Skeletal muscle cell (primary cell): ENCODE measurements around the gene DCLRE1B.
A peak's percentile ranks its signal among the peaks of the same experiment; 100 is the strongest.

Experiments
- DNase-seq: peaks from one replicate; pipeline ENCODE4 v3.0.0-alpha.2; 2010; ENCODE audit warnings: low read depth
- H3K4me3 ChIP-seq: 2 replicates; pipeline ENCODE4 v1.5.1; 2011; ENCODE audit warnings: low read depth, mild to moderate bottlenecking, control low read depth, low read length, moderate library complexity

DCLRE1B gene

DNA sequence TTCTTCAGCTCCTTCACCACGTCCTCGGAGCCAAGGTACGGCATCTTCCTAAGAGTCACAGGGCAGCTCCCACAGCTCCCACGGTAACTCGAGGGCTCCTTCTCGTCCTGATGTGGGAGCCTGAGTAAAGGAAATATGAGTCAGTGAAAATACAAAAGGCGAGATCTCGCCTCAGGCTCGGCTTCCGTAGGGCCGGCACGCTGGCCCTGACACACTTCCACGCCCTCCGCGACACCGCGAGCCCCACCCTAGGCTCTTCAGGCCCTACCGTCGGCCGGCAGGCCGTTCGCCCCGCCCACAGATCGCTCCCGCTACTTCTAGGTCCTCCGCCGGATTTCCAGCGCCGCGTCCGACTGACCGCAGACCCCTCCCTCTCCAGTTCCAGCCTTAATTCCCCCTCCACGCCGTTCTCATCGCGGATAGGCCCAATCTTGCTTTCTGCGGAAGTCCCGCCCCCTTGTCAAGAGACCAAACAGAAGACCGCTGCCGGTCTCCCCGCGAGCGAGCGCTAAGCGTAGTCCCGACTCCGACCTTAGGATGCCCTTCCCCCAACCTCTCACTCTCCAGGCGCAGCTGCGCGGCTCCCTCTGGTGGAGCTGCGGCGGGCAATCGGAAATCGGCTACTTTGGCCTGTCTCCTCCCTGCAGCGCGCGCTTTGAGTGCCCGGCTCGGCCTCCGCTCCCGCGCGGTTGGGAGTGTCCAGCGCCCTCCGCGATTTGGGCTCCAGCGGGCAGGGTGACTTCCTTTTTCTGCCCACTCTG lies at the start of gene DCLRE1B, which contains the start of gene AP4B1:
Gene DCLRE1B (plus strand): TSS at position 653 of the 761 bp plus-strand sequence. CDS start 261 bp downstream, outside the sequence.
Gene AP4B1 (minus strand): TSS at position 126 of the 761 bp plus-strand sequence. CDS start 82 bp downstream, at position 44.
- DNase-seq: peak; percentile 100
- peak within 1 kb of the TSS; percentile 98 for H3K4me3 ChIP-seq

GRCh38 chr1:113855630-113856400 lies 49.3 kb upstream of the DCLRE1B start:
- no peak for DNase-seq

GRCh38 chr1:113856401-113856790 lies 48.7 kb upstream of the DCLRE1B start:
- no peak for DNase-seq
- H3K4me3 ChIP-seq: no peak overlapping the region

More at GRCh38 chr1:113855630-113856400, 49.3 kb upstream of the DCLRE1B start:
- no peak overlapping the region for H3K4me3 ChIP-seq

- DNase-seq: no peak
- H3K4me3 ChIP-seq: no peak overlapping the region
These were observed 47.4 kb upstream of the DCLRE1B start for GRCh38 chr1:113857776-113858175.

DNA sequence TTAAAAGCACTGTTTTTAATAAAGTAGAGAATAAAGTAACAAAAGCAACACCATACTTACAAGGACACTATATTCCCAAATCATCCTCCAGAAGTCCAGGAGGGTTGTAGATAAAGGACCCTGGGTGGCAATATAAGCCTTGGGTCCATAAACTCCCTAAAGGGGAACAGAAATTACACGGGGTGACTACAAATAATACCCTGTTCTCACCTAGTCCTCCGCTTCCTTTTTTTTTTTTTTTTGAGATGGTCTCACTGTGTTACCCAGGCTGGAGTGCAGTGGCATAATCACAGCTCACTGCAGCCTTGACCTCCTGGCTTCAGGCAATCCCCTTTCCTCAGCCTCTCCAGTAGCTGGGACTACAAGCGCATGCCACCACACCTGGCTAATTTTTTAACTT lies 46.7 kb upstream of the DCLRE1B start:
- no peak for DNase-seq
- H3K4me3 ChIP-seq: no peak overlapping the region

DNA sequence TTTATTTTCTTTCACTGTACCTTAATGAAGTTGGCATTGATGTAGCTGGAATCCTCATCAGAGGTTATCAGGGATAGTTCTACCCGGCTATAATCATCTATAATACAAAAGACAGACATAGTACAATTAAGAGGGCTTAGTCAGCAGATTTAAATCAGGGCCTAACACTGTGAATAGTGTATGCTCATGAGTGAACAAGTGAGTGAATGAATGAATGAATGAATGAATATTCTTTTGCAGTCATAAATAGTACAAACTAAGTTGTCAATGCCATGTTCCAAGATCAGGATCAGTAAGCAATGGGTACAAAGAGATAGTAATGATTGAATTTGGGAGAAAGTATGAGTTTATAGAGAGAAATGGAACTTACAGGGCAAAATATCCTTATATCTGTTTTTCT lies 46.1 kb upstream of the DCLRE1B start:
- H3K4me3 ChIP-seq: no peak overlapping the region

GRCh38 chr1:113859478-113860175 lies 45.5 kb upstream of the DCLRE1B start:
- H3K4me3 ChIP-seq: no peak overlapping the region
- no peak for DNase-seq

More for the DNA sequence above, 46.1 kb upstream of the DCLRE1B start:
- no peak for DNase-seq

DNA sequence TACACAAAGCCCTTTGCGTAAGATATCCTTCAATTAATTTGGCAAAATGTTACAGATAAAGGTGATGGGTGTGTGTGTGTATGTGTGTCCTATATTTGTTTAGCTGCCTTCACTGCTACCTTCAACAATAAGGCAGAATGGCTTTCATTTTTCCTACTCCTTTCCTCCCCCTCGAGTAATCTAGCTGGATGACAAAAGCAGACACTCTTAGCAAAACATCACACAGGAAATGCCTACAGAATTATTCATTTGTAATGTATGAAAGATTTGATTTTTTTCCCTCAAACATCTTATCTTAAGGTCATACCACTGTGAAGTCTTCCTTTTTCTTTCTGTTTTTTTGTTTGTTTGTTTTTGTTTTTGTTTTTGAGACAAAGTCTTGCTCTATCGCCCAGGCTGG lies 44.2 kb upstream of the DCLRE1B start:
- H3K4me3 ChIP-seq: no peak overlapping the region
- peak; percentile 21 for DNase-seq

DNA sequence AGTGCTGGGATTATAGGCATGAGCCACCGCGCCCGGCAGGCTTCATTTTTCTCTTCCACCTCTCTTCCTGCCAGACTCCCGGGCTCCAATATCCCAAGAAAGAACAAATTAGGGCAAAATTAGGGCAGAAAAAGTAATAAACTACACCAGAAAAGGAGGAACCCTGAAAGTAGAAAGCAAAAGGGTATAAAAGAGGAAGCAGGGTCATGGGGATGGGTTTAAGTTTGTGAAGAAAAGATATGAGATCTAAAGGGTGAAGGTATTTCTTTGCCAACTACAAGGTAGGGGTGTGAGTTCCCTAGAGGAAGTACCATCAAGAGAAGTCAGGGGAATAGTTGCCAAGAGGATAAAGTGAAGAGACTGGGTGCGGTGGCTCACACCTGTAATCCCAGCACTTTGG lies 43.5 kb upstream of the DCLRE1B start:
- H3K4me3 ChIP-seq: no peak overlapping the region
- no peak for DNase-seq

DNA sequence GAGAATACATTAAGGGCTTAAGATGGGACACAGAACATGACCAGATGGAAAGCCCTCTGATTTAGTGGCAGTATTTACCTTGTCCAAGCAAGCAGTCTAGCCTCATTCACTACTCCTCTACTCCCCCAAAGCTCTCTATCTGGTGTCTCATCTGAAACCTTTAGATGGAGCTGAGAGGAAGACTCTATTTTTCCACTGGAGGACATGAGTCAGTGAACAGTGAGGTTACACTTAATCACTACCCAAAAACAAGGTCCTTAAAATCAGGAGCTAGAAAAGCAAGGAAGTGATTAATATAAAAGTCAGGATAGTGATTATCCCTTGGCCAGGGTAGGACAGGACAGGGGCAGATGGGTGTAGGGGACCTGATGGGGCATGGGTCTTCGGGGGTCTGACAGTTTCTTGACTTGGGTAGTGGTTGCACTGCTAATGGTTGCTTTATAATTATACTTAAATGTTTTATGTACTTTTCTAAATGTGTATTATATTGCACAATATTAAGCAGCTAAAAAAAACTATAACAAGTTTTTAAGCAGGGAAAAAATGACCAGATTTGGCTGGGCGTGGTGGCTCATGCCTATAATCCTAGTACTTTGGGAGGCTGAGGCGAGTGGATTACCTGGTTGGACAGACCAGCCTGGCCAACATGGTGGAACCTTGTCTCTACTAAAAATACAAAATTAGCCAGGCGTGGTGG lies 36.6 kb upstream of the DCLRE1B start:
- H3K4me3 ChIP-seq: no peak overlapping the region
- peak; percentile 9 for DNase-seq

DNA sequence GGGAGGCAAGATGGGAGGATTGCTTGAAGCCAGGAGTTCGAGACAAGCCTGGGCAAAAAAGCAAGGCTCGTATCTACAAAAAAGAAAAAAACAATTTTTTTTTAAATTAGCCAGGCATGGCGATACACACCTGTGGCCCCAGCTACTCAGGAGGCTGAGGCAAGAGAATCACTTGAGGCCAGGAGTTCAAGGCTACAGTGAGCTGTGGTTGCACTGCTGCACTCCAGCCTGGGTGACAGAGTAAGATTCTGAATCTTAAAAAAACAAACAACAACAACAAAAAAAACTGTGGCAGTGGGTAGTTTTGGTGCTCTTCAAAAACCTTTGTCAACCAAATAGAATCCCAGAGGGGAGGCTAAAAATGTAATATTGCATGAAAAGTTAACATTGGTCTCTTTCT lies 34.3 kb upstream of the DCLRE1B start:
- H3K4me3 ChIP-seq: no peak overlapping the region
- no peak for DNase-seq

- peak; percentile 52 for DNase-seq
- H3K4me3 ChIP-seq: peak within 1 kb of the TSS; percentile 30
These were observed 33.5 kb upstream of the DCLRE1B start, which contains the start of gene PTPN22 for GRCh38 chr1:113871597-113872113. TSS of gene PTPN22 (minus strand) at chr1:113871712.

DNA sequence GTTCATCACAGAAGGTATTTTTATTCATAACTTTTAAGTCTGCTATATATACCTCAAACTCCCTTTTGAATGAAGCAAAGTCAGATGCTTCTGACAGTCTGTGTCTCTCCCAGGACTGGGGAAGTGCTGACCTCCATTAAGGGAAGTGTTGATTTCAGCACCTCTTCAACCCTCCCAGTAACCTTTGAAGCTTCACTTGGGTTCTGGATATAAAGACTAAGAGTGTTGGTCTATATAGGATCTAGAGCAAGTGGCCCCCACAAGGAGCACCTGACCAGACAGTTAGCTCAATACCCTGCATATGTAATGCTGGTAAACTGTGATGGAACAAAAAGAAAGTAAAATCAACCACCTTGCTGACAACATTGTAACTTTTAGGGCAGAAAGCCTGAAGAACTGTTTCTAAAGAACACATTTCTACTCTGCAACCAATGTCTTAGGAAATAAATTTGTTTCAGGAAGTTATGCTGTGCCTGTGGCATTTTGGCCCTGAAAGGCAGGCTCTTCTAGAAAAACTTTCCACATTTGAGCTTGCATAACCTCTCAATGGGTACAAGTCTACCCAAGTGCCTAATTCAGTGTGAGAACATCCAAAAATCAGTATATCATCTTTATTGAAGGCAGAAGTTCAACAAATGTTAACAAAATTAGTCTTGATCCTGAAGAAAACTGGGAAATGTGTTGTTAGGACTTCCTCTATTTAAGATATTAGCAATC lies 32.7 kb upstream of the DCLRE1B start:
- no peak overlapping the region for H3K4me3 ChIP-seq
- DNase-seq: no peak

DNA sequence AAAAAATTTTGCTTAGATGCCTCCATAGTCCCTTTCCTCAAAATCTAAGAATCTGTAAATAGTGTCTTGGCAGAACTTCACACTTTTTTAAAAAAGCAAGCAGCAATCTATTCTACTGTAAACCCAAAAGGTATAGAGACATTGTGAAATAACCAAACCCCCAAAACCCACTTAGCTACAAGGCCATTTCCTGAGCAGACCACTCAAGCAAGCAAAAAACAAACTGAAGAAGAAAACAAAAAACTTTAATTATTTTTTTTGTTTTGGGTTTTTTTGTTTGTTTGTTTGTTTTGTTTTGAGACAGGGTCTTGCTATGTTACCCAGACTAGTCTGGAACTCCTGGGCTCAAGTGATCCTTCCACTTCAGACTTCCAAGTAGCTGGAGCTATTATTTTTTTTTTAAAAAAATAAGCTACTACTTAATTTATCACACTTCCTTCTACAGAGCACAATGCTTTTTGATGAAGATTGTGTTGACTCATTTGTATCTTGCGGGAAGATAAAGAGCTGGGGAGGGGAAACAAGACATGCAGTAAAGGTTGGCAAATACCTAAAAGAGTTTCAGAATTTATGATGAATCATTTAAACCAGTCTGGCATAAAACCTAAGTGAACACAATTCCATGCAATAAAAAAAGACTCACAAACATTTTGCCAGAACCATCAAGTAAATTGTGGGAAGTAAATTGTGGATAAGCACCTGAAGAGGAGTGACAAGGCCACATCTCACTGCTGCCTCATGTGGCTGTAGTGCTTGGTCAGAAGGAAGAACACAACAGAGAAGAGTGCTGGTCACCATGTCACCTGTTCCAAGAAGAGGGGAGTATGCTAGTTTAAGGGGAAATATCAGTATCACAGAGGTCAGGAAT lies 30.9 kb upstream of the DCLRE1B start:
- H3K4me3 ChIP-seq: no peak overlapping the region
- DNase-seq: no peak

DNA sequence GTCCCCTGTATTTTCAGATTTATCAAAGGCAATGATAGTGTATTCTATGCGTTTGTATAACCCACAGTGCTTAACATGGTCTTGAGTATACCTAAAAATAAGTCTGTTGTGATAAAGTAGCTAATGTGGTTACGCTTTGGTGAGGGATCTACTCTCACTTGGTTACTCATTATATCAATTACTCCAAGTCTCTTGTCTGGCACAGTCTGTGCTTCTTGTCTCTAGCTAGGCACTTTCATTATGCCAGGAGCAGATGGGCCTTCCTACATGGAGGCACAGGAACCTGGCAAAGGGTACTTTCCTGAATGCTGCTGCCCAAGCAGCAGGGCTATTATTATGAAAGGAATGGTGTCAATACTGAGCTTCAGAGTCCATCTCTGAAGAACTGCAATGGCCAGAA lies 29.4 kb upstream of the DCLRE1B start:
- H3K4me3 ChIP-seq: no peak overlapping the region
- no peak for DNase-seq

DNA sequence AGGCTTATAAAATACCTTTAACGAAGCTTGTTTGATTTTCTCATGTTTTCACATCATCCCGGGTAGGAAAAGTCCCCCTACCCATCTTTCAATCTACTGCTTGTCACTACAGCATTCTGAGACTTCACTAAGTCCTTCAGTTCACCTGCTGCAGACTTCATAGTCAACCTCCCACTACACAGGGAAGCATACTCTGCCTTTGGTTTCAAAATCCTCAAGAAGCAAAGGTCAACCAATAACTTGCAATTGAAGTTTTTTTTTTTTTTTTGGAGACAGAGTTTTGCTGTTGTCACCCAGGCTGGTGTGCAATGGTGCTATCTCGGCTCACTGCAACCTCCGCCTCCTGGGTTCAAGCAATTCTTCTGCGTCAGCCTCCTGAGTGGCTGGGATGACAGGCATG lies 28.9 kb upstream of the DCLRE1B start:
- H3K4me3 ChIP-seq: no peak overlapping the region
- DNase-seq: no peak

GRCh38 chr1:113879739-113880038 lies 25.4 kb upstream of the DCLRE1B start:
- DNase-seq: no peak
- no peak overlapping the region for H3K4me3 ChIP-seq

DNA sequence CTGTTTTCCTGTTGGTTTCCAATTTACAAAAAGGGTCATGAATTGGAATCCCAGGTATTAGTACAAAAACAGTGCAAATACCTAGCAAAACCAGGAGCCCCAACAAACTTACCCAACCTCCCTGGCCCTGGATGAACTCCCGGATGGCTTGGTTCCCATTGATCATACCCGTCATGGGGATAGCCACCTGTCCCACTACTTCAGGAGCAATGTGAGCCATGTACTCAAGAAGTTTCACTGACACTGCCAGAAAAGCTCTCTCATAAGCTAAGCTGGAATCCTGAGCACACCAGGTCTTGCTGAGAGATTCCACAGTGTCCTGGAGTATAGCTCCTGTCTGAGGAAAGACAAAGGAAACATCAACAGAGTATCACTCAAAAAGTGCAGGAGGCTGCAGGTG lies 23.5 kb upstream of the DCLRE1B start:
- no peak overlapping the region for H3K4me3 ChIP-seq
- no peak for DNase-seq
